Activated CD8-positive, alpha-beta memory T cell treated with anti-CD3 and anti-CD28 coated beads for 36 hours (primary cell): ENCODE measurements around the gene SLC6A11. TPM values are rescaled to one million over a fixed set of nuclear protein-coding genes. Genes with fewer than 3 reads are reported as not detected.

Experiments
- CTCF ChIA-PET: fragments of 350-600 bp; sonication (Branson Sonifier 250); formaldehyde crosslinking; loops from one replicate; lab custom pipeline; 2021; ENCODE audit warnings: antibody characterized with exemption; lab: Charles Lee
- POLR2A ChIA-PET: fragments of 350-600 bp; sonication (Branson Sonifier 250); formaldehyde crosslinking; loops from one replicate; lab custom pipeline; 2021; ENCODE audit warnings: antibody characterized with exemption; lab: Charles Lee
- total RNA-seq, 2 experiments: library from RNA; stranded (reverse); gene quantifications; one replicate each; pipeline ENCODE4 v1.2.3, GENCODE V29; 2021

SLC6A11 gene
- total RNA-seq, 2 experiments from 2014 or later: not detected

DNA sequence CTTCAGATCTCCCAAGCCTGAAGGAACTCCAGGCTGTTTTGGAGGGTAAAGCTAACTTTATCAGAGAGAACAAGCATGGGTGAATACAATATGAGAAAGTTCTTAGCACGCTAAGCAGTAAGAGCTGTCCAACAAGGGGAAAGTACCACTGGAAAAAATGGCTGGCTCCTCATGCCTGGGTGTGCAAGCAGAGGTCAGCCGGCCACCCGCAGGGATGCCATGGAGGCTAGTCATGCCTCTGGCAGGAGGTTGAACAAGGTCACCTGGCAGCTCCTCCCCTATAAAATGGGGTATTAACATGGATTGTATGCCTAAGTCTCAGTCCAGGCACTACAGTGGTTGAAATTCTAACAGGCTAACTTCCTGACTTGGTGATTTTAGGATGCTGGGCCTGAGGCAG lies 101.1 kb downstream of the SLC6A11 start:
- ChIA-PET POLR2A (no interaction called here), CTCF (no interaction called here)

- CTCF ChIA-PET: no interaction called here
- POLR2A ChIA-PET: no interaction called here
Measured at GRCh38 chr3:10918011-10918410, 102.0 kb downstream of the SLC6A11 start.

- ChIA-PET CTCF (no interaction called here), POLR2A (no interaction called here)
Measured at GRCh38 chr3:10919636-10920035, 103.6 kb downstream of the SLC6A11 start.

- POLR2A ChIA-PET: no interaction called here
- CTCF ChIA-PET: no interaction called here
Measured at GRCh38 chr3:10925436-10926255, 109.6 kb downstream of the SLC6A11 start.

DNA sequence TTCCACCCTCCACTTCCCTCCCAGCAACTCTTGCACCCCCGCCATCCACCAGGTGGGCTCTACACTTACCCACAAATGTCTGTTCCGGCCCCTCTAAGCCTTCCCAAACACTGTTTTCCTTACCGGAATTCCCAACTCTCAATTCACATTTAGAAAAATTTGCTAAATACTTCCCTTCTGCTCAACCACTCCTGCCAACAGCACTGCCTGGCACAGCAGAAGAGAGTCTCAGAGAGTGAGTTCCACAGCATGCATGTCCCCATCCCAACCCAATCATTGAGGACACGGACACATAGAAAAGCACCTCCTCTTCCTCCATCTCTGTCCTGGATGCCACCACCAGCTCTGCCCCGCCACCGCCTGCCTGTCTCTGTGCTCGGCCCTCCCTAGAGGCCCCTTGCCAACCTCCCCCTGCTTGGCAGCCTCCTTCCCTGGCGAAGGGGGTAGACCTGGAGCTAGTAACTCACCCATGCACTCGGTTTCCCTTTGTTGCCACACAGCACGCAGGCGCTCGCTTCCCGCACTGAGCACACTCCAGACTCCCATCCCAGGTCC lies 110.3 kb downstream of the SLC6A11 start:
- ChIA-PET POLR2A (no interaction called here), CTCF (no interaction called here)

GRCh38 chr3:10926811-10927521 lies 110.9 kb downstream of the SLC6A11 start:
- POLR2A ChIA-PET: no interaction called here
- CTCF ChIA-PET: no interaction called here

GRCh38 chr3:10927551-10927950 lies 111.5 kb downstream of the SLC6A11 start:
- POLR2A ChIA-PET: no interaction called here

DNA sequence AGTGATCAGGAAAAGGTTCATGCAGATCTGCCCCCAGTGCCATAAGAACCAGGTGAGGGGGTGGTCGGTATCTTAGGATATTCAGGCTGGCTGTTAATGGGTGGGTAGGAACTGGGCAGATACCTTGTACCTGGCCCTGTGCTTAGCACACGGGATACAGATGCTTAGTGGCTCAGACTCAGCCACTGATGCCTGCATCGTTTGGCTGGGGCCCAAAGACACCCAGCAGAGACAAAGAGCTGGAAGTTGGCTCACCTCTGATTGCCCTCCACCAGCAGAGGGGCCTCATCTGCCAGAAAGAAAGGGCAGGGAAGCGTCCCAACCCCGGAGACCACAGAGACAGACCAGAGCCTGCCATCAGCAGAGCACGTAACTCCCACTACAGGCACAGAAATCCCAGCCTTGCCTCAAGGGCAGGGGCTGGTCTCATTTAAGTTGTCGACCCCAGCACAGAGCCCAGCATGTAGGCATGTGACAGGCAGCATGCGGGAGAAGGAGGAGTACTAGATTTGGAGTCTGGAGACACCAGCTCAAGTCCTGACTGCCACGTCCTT lies 112.5 kb downstream of the SLC6A11 start:
- ChIA-PET POLR2A (no interaction called here), CTCF (no interaction called here)

More at GRCh38 chr3:10927551-10927950, 111.5 kb downstream of the SLC6A11 start:
- CTCF ChIA-PET: no interaction called here

- ChIA-PET POLR2A (no interaction called here), CTCF (no interaction called here)
Measured at GRCh38 chr3:10928961-10929471, 113.0 kb downstream of the SLC6A11 start.

DNA sequence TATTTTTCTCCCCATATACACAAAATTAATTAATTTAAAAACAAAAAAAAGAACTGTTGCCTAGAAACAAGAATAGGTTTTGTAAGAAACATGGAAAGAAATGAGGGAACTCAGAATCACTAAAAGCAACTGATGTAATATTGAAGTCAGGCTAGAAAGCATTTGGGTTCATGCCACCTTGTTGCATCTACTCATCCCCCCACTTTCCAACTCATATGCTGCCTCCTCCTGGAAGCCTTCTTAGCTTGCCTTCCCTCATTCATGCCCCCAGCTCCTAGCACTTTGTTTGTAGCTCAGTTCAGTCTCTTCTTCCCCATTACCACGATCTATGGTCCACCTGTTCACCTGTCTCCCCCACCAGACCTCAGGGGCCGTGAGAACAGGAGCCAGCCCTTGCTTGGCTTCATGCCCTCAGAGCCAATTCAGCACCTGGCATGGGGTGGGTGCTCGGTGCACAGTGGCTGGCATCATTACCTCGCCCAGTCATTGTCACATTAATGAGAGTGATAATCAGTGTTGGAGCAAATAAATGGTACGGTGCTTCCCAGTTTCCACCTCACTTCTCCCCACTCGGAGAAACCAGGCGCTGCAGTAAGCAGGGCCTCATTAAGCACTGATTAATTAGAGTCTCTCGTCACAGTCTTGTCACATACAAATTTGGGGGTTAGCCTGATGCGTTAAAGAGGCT lies 114.1 kb downstream of the SLC6A11 start:
- ChIA-PET CTCF (no interaction called here), POLR2A (no interaction called here)

DNA sequence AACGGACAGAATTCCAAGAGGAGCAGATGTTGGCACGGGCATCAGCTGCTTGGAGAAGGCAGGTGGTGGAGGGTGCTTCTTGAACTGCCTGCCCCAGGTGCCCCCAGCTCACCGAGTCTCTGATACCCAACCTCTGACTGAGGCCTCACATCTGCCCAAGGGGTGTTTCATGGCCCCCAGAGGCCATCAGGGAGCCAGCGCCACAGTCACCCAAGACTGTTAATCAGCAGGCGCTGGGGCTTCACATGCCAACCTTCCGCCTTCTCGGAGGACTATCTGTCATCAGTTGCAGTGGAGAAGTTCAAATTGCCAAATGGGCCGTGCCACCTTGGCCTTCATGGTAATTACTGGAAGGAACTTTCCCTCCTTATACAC lies 114.6 kb downstream of the SLC6A11 start:
- ChIA-PET POLR2A (no interaction called here), CTCF (no interaction called here)

DNA sequence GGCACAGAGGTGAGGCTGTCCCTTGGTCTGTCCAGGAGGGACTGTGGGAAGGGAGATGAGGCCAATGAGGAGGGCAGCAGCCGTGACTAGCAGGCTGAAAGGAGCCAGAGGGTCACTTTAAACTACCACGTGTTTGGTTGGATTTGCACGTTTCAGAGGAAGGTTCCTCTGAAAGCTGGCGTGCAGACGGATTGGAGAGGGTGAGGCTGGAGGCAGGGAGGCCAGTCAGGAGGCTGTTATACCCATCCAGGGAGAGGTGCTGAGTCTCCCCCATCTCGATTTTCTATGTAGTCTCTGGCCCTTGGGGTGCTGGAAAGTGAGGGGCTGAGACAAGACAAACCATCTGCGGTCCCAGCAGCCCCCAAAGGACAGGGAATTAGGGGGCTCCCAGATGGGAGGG lies 116.6 kb downstream of the SLC6A11 start:
- ChIA-PET CTCF (no interaction called here), POLR2A (no interaction called here)

- POLR2A ChIA-PET: no interaction called here
- CTCF ChIA-PET: no interaction called here
Measured at GRCh38 chr3:10933021-10933420, 117.0 kb downstream of the SLC6A11 start.

- ChIA-PET CTCF (no interaction called here), POLR2A (no interaction called here)
Measured at GRCh38 chr3:10933470-10933804, 117.4 kb downstream of the SLC6A11 start.

- ChIA-PET CTCF (no interaction called here), POLR2A (no interaction called here)
Measured at GRCh38 chr3:10933805-10934481, 117.9 kb downstream of the SLC6A11 start.

DNA sequence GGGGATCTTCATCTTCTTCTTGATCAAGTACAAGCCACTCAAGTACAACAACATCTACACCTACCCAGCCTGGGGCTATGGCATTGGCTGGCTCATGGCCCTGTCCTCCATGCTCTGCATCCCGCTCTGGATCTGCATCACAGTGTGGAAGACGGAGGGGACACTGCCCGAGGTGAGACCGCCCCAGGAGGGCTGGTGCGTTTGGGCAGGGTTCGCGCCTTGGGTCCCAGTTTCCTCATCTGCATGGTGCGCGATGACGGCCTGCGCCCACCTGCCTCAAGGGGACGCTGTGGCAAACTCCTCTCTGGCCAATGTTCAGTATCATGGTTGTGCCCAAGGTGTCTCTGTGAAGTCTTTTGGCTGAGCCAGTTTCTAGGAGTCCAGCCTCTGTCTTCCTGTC lies 119.0 kb downstream of the SLC6A11 start:
- CTCF ChIA-PET: no interaction called here
- POLR2A ChIA-PET: no interaction called here

GRCh38 chr3:10935846-10936631 lies 120.0 kb downstream of the SLC6A11 start:
- ChIA-PET POLR2A (no interaction called here), CTCF (no interaction called here)

GRCh38 chr3:10936686-10937085 lies 120.7 kb downstream of the SLC6A11 start:
- POLR2A ChIA-PET: no interaction called here
- CTCF ChIA-PET: no interaction called here
